Calu3 (cell line): ENCODE measurements around the gene SSBP2. TPM values are rescaled to one million over a fixed set of nuclear protein-coding genes. Genes with fewer than 3 reads are reported as not detected.
"Not testable (repeated sequence)": the region's sequence is repeated elsewhere in the genome, so short reads cannot be mapped to it uniquely, and the experiment has no call there.

Experiments
- BruUV-seq: library from RNA; stranded (reverse); fragments of 400-500 nt; replicated peaks from 2 replicates; lab custom pipeline; 2021; lab: Mats Ljungman, UMichigan
- CTCF ChIA-PET: fragments of 300-600 bp; sonication (Branson Sonifier 250); formaldehyde crosslinking; loops from one replicate; lab custom pipeline; 2022; ENCODE audit warnings: antibody characterized with exemption; lab: Charles Lee
- DNase-seq: peaks from one replicate; pipeline ENCODE4 v3.0.0; 2022
- H3K27ac Mint-ChIP-seq: one replicate; pipeline ENCODE4 v1.8.0; 2022; ENCODE audit warnings: mixed read lengths; ENCODE audit not compliant: unreplicated experiment
- H3K27me3 Mint-ChIP-seq: one replicate; pipeline ENCODE4 v1.8.0; 2022; ENCODE audit warnings: mixed read lengths; ENCODE audit not compliant: unreplicated experiment
- H3K36me3 Mint-ChIP-seq: one replicate; pipeline ENCODE4 v1.8.0; 2022; ENCODE audit warnings: mild to moderate bottlenecking, moderate library complexity, mixed read lengths; ENCODE audit not compliant: insufficient read depth, unreplicated experiment
- H3K4me1 Mint-ChIP-seq: one replicate; pipeline ENCODE4 v1.8.0; 2022; ENCODE audit warnings: mild to moderate bottlenecking, low read depth, mixed read lengths; ENCODE audit not compliant: unreplicated experiment
- H3K4me3 Mint-ChIP-seq: one replicate; pipeline ENCODE4 v1.8.0; 2022; ENCODE audit warnings: mild to moderate bottlenecking, low read depth, moderate library complexity, mixed read lengths; ENCODE audit not compliant: unreplicated experiment
- H3K9me3 Mint-ChIP-seq: one replicate; pipeline ENCODE4 v1.8.0; 2022; ENCODE audit warnings: low read depth, mixed read lengths; ENCODE audit not compliant: unreplicated experiment
- CTCF ChIP-seq: fragments of 200-600 bp; IDR thresholded peaks from one replicate; pipeline ENCODE4 v1.8.0; 2022; ENCODE audit warnings: antibody characterized with exemption; ENCODE audit not compliant: unreplicated experiment
- intact Hi-C: fragments of 100-400 bp; cut with micrococcal nuclease; formaldehyde crosslinking; loops from one replicate; pipeline ENCODE4 v1.10.0; 2022; ENCODE audit not compliant: unreplicated experiment
- total RNA-seq: library from RNA; stranded (reverse); gene quantifications from 2 replicates; pipeline ENCODE4 v1.2.3, GENCODE V29; 2022

The SSBP2 gene
- total RNA-seq, 1 experiment from 2014 or later: 18.9 TPM

GRCh38 chr5:81513473-81513872 lies 237.4 kb downstream of the SSBP2 start:
- Mint-ChIP-seq H3K36me3 (no peaks in the 10 kb centered on the region), H3K4me3 (no peak overlapping the region), H3K27me3 (no peaks in the 10 kb centered on the region), H3K4me1 (no peaks in the 10 kb centered on the region), H3K9me3 (no peaks in the 10 kb centered on the region), H3K27ac (no peak overlapping the region)
- no peak for DNase-seq
- no peak for TF ChIP-seq CTCF
- intact Hi-C loops: no loop called here
- CTCF ChIA-PET: no interaction called here
- BruUV-seq: no TSS peak

GRCh38 chr5:81506900-81507588 lies 243.9 kb downstream of the SSBP2 start:
- H3K9me3 Mint-ChIP-seq: no peaks in the 10 kb centered on the region
- intact Hi-C loops: loop anchor here (1.0 to 10.0 kb wide), 7 partner anchors 82 to 718 kb away; partner anchors contain the start of gene ATG10
- BruUV-seq: no TSS peak
- H3K27ac Mint-ChIP-seq: no peak overlapping the region
- no peaks in the 10 kb centered on the region for H3K36me3 Mint-ChIP-seq
- no peak overlapping the region for H3K4me3 Mint-ChIP-seq
- TF ChIP-seq CTCF: peak; percentile 78
- peak; percentile 61 for DNase-seq
- H3K27me3 Mint-ChIP-seq: no peaks in the 10 kb centered on the region
- no peaks in the 10 kb centered on the region for H3K4me1 Mint-ChIP-seq
- CTCF ChIA-PET: interaction anchor here (0.6 to 1.7 kb wide), 6 partner anchors 81 to 718 kb away, joined by 3 to 19 read pairs (median 4); partner anchors contain the start of gene SSBP2

GRCh38 chr5:81506378-81506777 lies 244.5 kb downstream of the SSBP2 start:
- Mint-ChIP-seq H3K4me3 (no peak overlapping the region), H3K9me3 (no peaks in the 10 kb centered on the region), H3K27ac (no peak overlapping the region), H3K36me3 (no peaks in the 10 kb centered on the region), H3K27me3 (no peaks in the 10 kb centered on the region), H3K4me1 (no peaks in the 10 kb centered on the region)
- CTCF ChIA-PET: interaction anchor here (0.7 to 1.7 kb wide), 6 partner anchors 80 to 719 kb away, joined by 3 to 19 read pairs (median 4); partner anchors contain the start of gene SSBP2
- DNase-seq: no peak
- TF ChIP-seq CTCF: no peak
- BruUV-seq: no TSS peak
- intact Hi-C loops: loop anchor here (2.0 to 10.0 kb wide), 3 partner anchors 82 to 468 kb away; partner anchors contain the start of gene ATG10

GRCh38 chr5:81505672-81506071 lies 245.2 kb downstream of the SSBP2 start:
- Mint-ChIP-seq H3K36me3 (no peaks in the 10 kb centered on the region), H3K27ac (no peak overlapping the region), H3K4me1 (no peaks in the 10 kb centered on the region), H3K4me3 (no peak overlapping the region), H3K9me3 (no peaks in the 10 kb centered on the region), H3K27me3 (no peaks in the 10 kb centered on the region)
- CTCF ChIA-PET: interaction anchor here (1.0 kb wide), 1 partner anchor 660 kb away, joined by 5 read pairs; no protein-coding TSS in a partner anchor
- TF ChIP-seq CTCF: no peak
- intact Hi-C loops: loop anchor here (2.0 to 10.0 kb wide), 3 partner anchors 81 to 469 kb away; partner anchors contain the start of gene ATG10
- no TSS peak for BruUV-seq
- no peak for DNase-seq

- H3K36me3 Mint-ChIP-seq, H3K4me1 Mint-ChIP-seq, H3K27ac Mint-ChIP-seq, H3K9me3 Mint-ChIP-seq, H3K4me3 Mint-ChIP-seq, BruUV-seq, DNase-seq, H3K27me3 Mint-ChIP-seq, CTCF ChIA-PET: not testable (repeated sequence)
- intact Hi-C loops: loop anchor here (10.0 kb wide), 1 partner anchor 471 kb away; the partner anchor contains the start of gene ATG10
These were observed 247.3 kb downstream of the SSBP2 start for GRCh38 chr5:81503602-81504001.
